Parathyroid adenoma (tissue), 2 donors: Measurements from ENCODE around the gene MXRA7.

Experiments
- H2AFZ ChIP-seq: fragments of 300-600 bp; sonication (generic); one replicate; pipeline ENCODE4 v1.7.0; 2017; ENCODE audit warnings: antibody characterized with exemption, mild to moderate bottlenecking
- H3K27ac ChIP-seq: fragments of 300-600 bp; sonication (generic); one replicate; pipeline ENCODE4 v1.7.0; 2017
- H3K27me3 ChIP-seq: fragments of 300-600 bp; sonication (generic); one replicate; pipeline ENCODE4 v1.7.0; 2017; ENCODE audit warnings: low read length; ENCODE audit not compliant: control insufficient read depth, insufficient read depth
- H3K36me3 ChIP-seq: fragments of 300-600 bp; sonication (generic); one replicate; pipeline ENCODE4 v1.7.0; 2017; ENCODE audit warnings: low read length; ENCODE audit not compliant: control insufficient read depth, insufficient read depth
- H3K4me1 ChIP-seq: fragments of 300-600 bp; sonication (generic); one replicate; pipeline ENCODE4 v1.7.0; 2017; ENCODE audit warnings: control low read depth
- H3K4me2 ChIP-seq: fragments of 300-600 bp; sonication (generic); one replicate; pipeline ENCODE4 v1.7.0; 2017; ENCODE audit warnings: low read length
- H3K4me3 ChIP-seq: fragments of 300-600 bp; sonication (generic); one replicate; pipeline ENCODE4 v1.7.0; 2017; ENCODE audit warnings: low read depth, low read length
- H3K79me2 ChIP-seq: fragments of 300-600 bp; sonication (generic); one replicate; pipeline ENCODE4 v1.7.0; 2017; ENCODE audit warnings: control low read depth
- H3K9ac ChIP-seq: fragments of 300-600 bp; sonication (generic); one replicate; pipeline ENCODE4 v1.7.0; 2017; ENCODE audit warnings: mild to moderate bottlenecking
- H3K9me3 ChIP-seq: fragments of 300-600 bp; sonication (generic); one replicate; pipeline ENCODE4 v1.7.0; 2017; ENCODE audit warnings: low read length; ENCODE audit not compliant: control insufficient read depth
- TF ChIP-seq, protein P1 (sequence below): fragments of 300-600 bp; sonication (generic); IDR thresholded peaks from one replicate; pipeline ENCODE4 v1.7.0; 2017; ENCODE audit warnings: antibody characterized with exemption, mild to moderate bottlenecking
- donor health status: primary hyperparathyroidism.

MXRA7 gene

DNA sequence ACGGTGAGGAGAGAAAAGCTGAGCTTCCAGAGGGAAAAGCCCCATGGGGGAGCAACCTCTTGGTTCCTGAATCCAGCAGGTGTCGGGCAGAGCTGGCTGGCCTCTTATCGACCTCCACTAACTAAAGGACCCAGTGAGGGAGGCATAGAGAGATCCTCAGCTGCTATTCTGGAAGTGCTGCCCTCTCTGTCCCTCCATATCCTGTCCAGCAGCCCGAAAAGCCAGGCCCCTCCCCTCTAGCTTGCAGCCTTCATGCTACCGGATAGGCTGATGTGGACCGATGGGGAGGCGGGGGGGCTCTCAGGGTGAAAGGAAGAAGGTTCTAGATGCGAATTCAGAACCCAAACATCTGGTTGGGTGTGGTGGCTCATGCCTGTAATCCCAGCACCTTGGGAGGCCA is 24.9 kb downstream of the MXRA7 start:
- TF ChIP-seq, protein P1, sequence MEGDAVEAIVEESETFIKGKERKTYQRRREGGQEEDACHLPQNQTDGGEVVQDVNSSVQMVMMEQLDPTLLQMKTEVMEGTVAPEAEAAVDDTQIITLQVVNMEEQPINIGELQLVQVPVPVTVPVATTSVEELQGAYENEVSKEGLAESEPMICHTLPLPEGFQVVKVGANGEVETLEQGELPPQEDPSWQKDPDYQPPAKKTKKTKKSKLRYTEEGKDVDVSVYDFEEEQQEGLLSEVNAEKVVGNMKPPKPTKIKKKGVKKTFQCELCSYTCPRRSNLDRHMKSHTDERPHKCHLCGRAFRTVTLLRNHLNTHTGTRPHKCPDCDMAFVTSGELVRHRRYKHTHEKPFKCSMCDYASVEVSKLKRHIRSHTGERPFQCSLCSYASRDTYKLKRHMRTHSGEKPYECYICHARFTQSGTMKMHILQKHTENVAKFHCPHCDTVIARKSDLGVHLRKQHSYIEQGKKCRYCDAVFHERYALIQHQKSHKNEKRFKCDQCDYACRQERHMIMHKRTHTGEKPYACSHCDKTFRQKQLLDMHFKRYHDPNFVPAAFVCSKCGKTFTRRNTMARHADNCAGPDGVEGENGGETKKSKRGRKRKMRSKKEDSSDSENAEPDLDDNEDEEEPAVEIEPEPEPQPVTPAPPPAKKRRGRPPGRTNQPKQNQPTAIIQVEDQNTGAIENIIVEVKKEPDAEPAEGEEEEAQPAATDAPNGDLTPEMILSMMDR = no peak
- Histone ChIP-seq H3K4me3 (no peak overlapping the region), H3K36me3 (no peaks in the 10 kb centered on the region), H3K9ac (no peak overlapping the region), H2AFZ (no peak overlapping the region), H3K4me2 (no peak overlapping the region), H3K79me2 (peaks cover 44% of the 10 kb centered on the region), H3K9me3 (no peaks in the 10 kb centered on the region), H3K27ac (no peak overlapping the region), H3K4me1 (peaks cover 11% of the 10 kb centered on the region), H3K27me3 (no peaks in the 10 kb centered on the region)

DNA sequence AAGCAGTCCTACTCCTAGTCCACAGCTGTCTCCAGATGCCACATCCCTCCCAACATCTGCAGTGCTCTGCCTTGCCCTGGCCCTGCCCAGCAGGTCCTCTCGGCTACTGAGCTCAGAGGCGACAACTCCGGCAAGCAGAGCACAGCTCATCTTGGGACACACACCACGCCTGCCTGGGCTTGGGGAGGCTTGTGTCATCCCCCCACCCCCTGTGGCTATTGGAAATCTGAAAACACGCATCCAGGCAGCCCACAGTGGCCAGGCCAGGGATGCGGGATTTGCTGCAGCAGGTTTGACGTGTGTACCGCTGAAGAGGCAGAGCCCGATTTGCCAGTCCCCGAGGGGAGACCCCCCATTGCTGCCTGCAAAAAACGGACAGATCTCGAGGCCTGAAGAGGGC is 25.4 kb downstream of the MXRA7 start:
- Histone ChIP-seq H3K27ac (no peak overlapping the region), H3K4me1 (peaks cover 8% of the 10 kb centered on the region), H3K9me3 (no peaks in the 10 kb centered on the region), H3K4me3 (no peak overlapping the region), H2AFZ (no peak overlapping the region), H3K27me3 (no peaks in the 10 kb centered on the region), H3K79me2 (peaks cover 41% of the 10 kb centered on the region), H3K36me3 (no peaks in the 10 kb centered on the region), H3K4me2 (no peak overlapping the region), H3K9ac (no peak overlapping the region)
- TF ChIP-seq, protein P1 = no peak

DNA sequence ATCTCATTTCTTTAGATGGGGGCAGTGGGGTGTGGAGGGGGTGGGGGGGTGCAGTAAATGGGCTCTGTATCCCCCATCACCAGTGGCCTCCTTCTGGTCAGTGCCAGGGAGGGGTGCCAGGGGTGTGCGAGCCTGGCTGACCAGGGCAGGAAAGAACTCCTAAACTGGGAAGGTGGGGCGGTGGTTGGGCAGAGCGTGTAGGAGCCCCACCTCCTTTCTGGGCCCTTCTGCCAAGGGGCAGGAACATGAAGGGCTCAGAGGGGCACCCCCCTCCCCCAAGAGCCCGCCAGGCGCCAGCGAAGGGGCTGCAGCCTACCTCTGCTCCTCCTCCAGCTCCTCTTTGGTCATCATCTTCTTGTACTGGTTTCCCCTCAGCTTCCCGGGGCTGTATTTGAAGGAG is 26.0 kb downstream of the MXRA7 start:
- TF ChIP-seq, protein P1 = no peak
- Histone ChIP-seq H3K9ac (no peak overlapping the region), H2AFZ (no peak overlapping the region), H3K36me3 (no peaks in the 10 kb centered on the region), H3K4me1 (peaks cover 7% of the 10 kb centered on the region), H3K4me3 (no peak overlapping the region), H3K27ac (no peak overlapping the region), H3K9me3 (no peaks in the 10 kb centered on the region), H3K27me3 (no peaks in the 10 kb centered on the region), H3K4me2 (no peak overlapping the region), H3K79me2 (peaks cover 41% of the 10 kb centered on the region)

DNA sequence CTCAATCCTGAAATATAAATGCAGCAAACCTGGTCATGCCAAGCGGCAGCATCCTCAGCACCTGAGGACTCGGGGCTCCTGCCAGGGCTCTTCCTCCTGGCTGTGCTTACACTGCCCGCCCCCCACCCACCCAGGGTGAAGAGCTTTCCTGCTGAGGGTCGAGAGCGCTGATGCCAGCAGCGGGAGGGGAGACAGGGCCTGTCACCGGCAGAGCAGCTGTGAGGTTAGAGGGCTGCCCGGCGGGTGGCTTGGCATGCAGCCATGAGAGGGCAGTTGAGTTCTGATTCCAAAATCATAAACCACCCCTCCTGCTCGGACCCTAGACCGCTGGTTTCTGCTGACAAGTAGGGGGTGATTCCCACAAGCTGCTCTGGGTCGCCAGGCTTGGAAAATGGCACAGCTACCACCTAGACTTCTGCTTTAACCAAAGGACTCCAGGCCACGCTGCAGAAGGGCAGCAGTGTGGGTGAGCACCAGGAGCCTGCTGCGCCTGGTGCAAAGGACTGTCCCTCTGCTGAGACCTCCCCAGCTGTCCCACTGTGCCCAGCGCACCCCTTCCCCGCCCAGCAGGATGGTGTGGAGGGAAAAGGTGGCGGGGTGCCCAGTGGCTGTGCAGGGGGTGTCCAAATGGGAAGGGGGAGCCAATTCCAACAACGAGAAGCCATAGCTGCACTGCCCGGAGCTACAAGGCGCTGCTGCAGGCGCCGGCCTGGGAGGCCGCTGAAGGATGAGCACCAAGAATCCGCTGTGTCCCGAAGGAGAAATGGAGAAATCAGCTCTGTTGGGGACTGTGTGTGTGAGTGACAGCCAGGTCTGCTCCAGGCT is 26.6 kb downstream of the MXRA7 start:
- no peaks in the 10 kb centered on the region for H3K27me3 ChIP-seq
- no peak overlapping the region for H3K4me3 ChIP-seq
- no peak overlapping the region for H3K4me2 ChIP-seq
- TF ChIP-seq, protein P1 = no peak
- H3K36me3 ChIP-seq = no peaks in the 10 kb centered on the region
- H3K9ac ChIP-seq = no peak overlapping the region
- peaks cover 35% of the 10 kb centered on the region for H3K79me2 ChIP-seq
- H3K27ac ChIP-seq = no peak overlapping the region
- H3K9me3 ChIP-seq = no peaks in the 10 kb centered on the region
- no peak overlapping the region for H2AFZ ChIP-seq
- peaks cover 3% of the 10 kb centered on the region for H3K4me1 ChIP-seq
